ENCODE results near the gene UBR4. TPM values are rescaled to one million over a fixed set of nuclear protein-coding genes. Genes with fewer than 3 reads are reported as not detected.
A peak's percentile ranks its signal among the peaks of the same experiment; 100 is the strongest.
"Not testable (repeated sequence)": the region's sequence is repeated elsewhere in the genome, so short reads cannot be mapped to it uniquely, and the experiment has no call there.

Gene UBR4
- total RNA-seq, 2 donors from 2014 or later, result 148 to 151 TPM

DNA sequence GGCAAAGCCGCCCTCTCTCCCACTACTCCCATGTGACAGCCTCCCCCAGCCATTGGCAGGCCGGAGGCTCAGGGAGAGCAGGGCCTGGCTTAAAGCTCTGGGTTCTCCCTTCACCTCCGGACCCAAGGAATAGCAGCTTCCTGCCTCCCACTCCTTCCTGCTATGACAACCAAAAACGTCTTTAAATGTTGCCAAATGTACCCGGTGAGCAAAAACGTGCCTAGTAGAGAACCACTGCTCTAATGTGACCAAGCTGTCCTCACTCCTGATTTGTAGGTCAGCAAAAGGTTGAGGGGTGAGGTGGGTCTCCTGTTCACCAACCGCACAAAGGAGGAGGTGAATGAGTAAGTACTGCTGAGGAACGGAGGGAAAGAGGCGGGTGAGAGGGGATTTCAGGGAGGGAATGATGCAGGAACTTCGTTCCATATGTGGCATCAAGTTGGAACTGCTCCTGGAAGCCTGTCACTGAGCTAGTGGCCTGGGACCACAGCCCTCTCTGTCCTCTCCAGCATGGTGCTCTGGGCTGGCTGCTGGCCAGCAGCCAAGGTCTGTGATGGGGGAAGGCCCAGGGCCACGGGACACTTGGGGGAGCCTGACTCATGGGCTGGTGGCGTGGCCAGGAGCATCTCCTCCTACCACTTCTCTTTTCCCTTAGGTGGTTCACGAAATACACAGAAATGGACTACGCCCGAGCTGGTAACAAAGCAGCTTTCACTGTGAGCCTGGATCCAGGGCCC lies 47.3 kb upstream of the UBR4 start:
- Histone ChIP-seq H3K27ac (ENCODE audit: low read depth, low read length) (no peak overlapping the region), H3K27me3 (ENCODE audit: control insufficient read depth, insufficient read depth, low read length, poor library complexity, severe bottlenecking) (no peaks in the 10 kb centered on the region), H3K36me3 (ENCODE audit: control insufficient read depth, insufficient read depth, low read length) (peaks cover 56% of the 10 kb centered on the region), H3K9me3 (ENCODE audit: control insufficient read depth, low read length) (no peaks in the 10 kb centered on the region), H3K9ac (ENCODE audit: extremely low read depth, low read length, poor library complexity, severe bottlenecking) (no peak overlapping the region), H3K4me3 (ENCODE audit: low read length) (no peak overlapping the region), H3K4me1 (ENCODE audit: control insufficient read depth, insufficient read depth, low read length) (no peaks in the 10 kb centered on the region)
- Mint-ChIP-seq H3K27ac (no peak overlapping the region), H3K27me3 (ENCODE audit: insufficient read depth) (no peaks in the 10 kb centered on the region), H3K4me3 (no peak overlapping the region), H3K36me3 (ENCODE audit: low read depth) (peaks cover 47% of the 10 kb centered on the region), H3K9me3 (no peaks in the 10 kb centered on the region), H3K4me1 (peaks cover 8% of the 10 kb centered on the region)
- TF ChIP-seq, protein P1, sequence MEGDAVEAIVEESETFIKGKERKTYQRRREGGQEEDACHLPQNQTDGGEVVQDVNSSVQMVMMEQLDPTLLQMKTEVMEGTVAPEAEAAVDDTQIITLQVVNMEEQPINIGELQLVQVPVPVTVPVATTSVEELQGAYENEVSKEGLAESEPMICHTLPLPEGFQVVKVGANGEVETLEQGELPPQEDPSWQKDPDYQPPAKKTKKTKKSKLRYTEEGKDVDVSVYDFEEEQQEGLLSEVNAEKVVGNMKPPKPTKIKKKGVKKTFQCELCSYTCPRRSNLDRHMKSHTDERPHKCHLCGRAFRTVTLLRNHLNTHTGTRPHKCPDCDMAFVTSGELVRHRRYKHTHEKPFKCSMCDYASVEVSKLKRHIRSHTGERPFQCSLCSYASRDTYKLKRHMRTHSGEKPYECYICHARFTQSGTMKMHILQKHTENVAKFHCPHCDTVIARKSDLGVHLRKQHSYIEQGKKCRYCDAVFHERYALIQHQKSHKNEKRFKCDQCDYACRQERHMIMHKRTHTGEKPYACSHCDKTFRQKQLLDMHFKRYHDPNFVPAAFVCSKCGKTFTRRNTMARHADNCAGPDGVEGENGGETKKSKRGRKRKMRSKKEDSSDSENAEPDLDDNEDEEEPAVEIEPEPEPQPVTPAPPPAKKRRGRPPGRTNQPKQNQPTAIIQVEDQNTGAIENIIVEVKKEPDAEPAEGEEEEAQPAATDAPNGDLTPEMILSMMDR (conservative IDR thresholded peaks at IDR 0.05), result no peak
- DNase-seq, result no peak
- WGBS, 2 experiments (ENCODE audit: insufficient coverage in 1 of 2, insufficient read length in 1 of 2), result 87 to 92% methylated on average over 10 to 15 of the region's 15 CpGs

GRCh38 chr1:19256301-19256700 lies 46.2 kb upstream of the UBR4 start:
- H3K4me3 Mint-ChIP-seq, H3K9me3 Mint-ChIP-seq: not testable (repeated sequence)

GRCh38 chr1:19255288-19255687 lies 45.2 kb upstream of the UBR4 start:
- no peak overlapping the region for H3K27ac Mint-ChIP-seq
- WGBS, 2 experiments (ENCODE audit: insufficient coverage in 1 of 2, insufficient read length in 1 of 2), result 95 to 100% methylated on average over 2 to 4 of the region's 4 CpGs
- H3K9ac ChIP-seq (ENCODE audit: extremely low read depth, low read length, poor library complexity, severe bottlenecking), result no peak overlapping the region
- H3K9me3 ChIP-seq (ENCODE audit: control insufficient read depth, low read length), result no peaks in the 10 kb centered on the region
- H3K4me1 ChIP-seq (ENCODE audit: control insufficient read depth, insufficient read depth, low read length), result no peaks in the 10 kb centered on the region
- no peak overlapping the region for H3K4me3 ChIP-seq (ENCODE audit: low read length)
- DNase-seq, result no peak
- peaks cover 55% of the 10 kb centered on the region for H3K36me3 ChIP-seq (ENCODE audit: control insufficient read depth, insufficient read depth, low read length)
- H3K36me3 Mint-ChIP-seq (ENCODE audit: low read depth), result peaks cover 46% of the 10 kb centered on the region
- TF ChIP-seq, protein P1 (conservative IDR thresholded peaks at IDR 0.05), result no peak
- H3K27me3 ChIP-seq (ENCODE audit: control insufficient read depth, insufficient read depth, low read length, poor library complexity, severe bottlenecking), result no peaks in the 10 kb centered on the region
- no peaks in the 10 kb centered on the region for H3K9me3 Mint-ChIP-seq
- no peaks in the 10 kb centered on the region for H3K27me3 Mint-ChIP-seq (ENCODE audit: insufficient read depth)
- peaks cover 14% of the 10 kb centered on the region for H3K4me1 Mint-ChIP-seq
- no peak overlapping the region for H3K27ac ChIP-seq (ENCODE audit: low read depth, low read length)
- H3K4me3 Mint-ChIP-seq, result no peak overlapping the region

More at GRCh38 chr1:19256301-19256700, 46.2 kb upstream of the UBR4 start:
- H3K9me3 ChIP-seq (ENCODE audit: control insufficient read depth, low read length); DNase-seq; H3K9ac ChIP-seq (ENCODE audit: extremely low read depth, low read length, poor library complexity, severe bottlenecking); H3K4me1 Mint-ChIP-seq; H3K27ac Mint-ChIP-seq; H3K4me3 ChIP-seq (ENCODE audit: low read length); H3K27ac ChIP-seq (ENCODE audit: low read depth, low read length); H3K27me3 ChIP-seq (ENCODE audit: control insufficient read depth, insufficient read depth, low read length, poor library complexity, severe bottlenecking); H3K27me3 Mint-ChIP-seq (ENCODE audit: insufficient read depth); H3K4me1 ChIP-seq (ENCODE audit: control insufficient read depth, insufficient read depth, low read length): not testable (repeated sequence)
- H3K36me3 Mint-ChIP-seq (ENCODE audit: low read depth), result peaks cover 47% of the 10 kb centered on the region
- WGBS, 2 experiments (ENCODE audit: insufficient coverage in 1 of 2, insufficient read length in 1 of 2), result 89 to 95% methylated on average over 5 of the region's 5 CpGs
- peaks cover 56% of the 10 kb centered on the region for H3K36me3 ChIP-seq (ENCODE audit: control insufficient read depth, insufficient read depth, low read length)

DNA sequence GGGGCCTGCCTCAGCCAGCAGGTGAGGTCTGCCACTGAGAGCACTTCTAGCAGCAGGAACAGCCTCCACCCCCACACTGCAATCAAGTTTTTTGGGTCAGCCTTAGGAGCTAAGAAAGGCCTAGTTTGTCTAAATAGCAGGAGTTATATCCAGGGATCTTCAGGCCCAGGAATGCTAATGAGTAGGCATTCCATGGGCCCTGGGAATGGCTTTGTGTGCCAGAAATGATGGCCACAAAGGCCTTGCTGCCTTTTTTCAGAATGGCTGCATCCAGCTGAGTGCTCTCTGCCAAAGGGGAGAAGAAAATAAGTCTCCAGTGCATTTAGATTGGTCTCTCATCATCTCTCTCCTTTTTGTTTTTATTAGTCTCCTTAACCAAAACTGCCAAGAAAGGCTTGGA lies 44.4 kb upstream of the UBR4 start:
- H3K4me3 ChIP-seq (ENCODE audit: low read length), result no peak overlapping the region
- no peaks in the 10 kb centered on the region for H3K9me3 Mint-ChIP-seq
- peaks cover 47% of the 10 kb centered on the region for H3K36me3 ChIP-seq (ENCODE audit: control insufficient read depth, insufficient read depth, low read length)
- no peaks in the 10 kb centered on the region for H3K4me1 ChIP-seq (ENCODE audit: control insufficient read depth, insufficient read depth, low read length)
- H3K27me3 ChIP-seq (ENCODE audit: control insufficient read depth, insufficient read depth, low read length, poor library complexity, severe bottlenecking), result no peaks in the 10 kb centered on the region
- no peak overlapping the region for H3K4me3 Mint-ChIP-seq
- no peaks in the 10 kb centered on the region for H3K27me3 Mint-ChIP-seq (ENCODE audit: insufficient read depth)
- H3K27ac ChIP-seq (ENCODE audit: low read depth, low read length), result no peak overlapping the region
- peaks cover 37% of the 10 kb centered on the region for H3K36me3 Mint-ChIP-seq (ENCODE audit: low read depth)
- H3K9me3 ChIP-seq (ENCODE audit: control insufficient read depth, low read length), result no peaks in the 10 kb centered on the region
- H3K4me1 Mint-ChIP-seq, result peaks cover 16% of the 10 kb centered on the region
- peak overlapping the region; percentile 7 for H3K27ac Mint-ChIP-seq
- no peak overlapping the region for H3K9ac ChIP-seq (ENCODE audit: extremely low read depth, low read length, poor library complexity, severe bottlenecking)
- DNase-seq, result no peak
- TF ChIP-seq, protein P1 (conservative IDR thresholded peaks at IDR 0.05), result no peak
